Body of pancreas (tissue), 4 donors: Measurements from ENCODE around the gene DCAF10.

Experiments used
- POLR2A ChIP-seq, 3 donors: fragments of 450-650 bp; IDR thresholded peaks; one replicate each; pipeline ENCODE4 v1.6.1; 2016; ENCODE audit warnings: antibody characterized with exemption in 3 of 3, mild to moderate bottlenecking in 2 of 3
- TF ChIP-seq, protein P1 (sequence below), 7 experiments: fragments of 450-650 bp in 4 of 7; fragments of 200-600 bp in 3 of 7; sonication (generic) in 3 of 7; IDR thresholded peaks; one replicate each; pipeline ENCODE4 v1.5.1; 2016 to 2019; ENCODE audit warnings: antibody characterized with exemption in 7 of 7

DNA sequence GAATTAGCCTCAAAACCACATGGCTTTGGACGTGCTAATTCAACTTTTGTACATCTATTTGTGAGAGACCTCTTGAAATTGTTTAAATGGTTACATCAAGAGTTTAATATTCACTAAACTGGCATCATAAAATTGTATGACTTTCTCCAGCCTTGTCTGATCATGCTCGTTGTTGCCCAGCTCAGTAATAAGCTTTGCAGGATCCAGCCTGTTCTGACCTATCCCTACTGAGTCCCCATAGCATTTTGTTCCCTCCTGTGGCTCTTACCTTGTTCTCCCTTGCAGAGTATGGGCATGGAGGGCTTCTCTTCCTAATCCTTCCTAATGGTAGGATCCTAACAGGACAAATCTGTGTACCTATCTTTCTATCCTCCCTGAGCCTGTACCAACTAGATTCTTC, 22.1 kb upstream of the DCAF10 start:
- TF ChIP-seq POLR2A (IDR thresholded peaks at IDR 0.05) = no peak
- TF ChIP-seq, protein P1, sequence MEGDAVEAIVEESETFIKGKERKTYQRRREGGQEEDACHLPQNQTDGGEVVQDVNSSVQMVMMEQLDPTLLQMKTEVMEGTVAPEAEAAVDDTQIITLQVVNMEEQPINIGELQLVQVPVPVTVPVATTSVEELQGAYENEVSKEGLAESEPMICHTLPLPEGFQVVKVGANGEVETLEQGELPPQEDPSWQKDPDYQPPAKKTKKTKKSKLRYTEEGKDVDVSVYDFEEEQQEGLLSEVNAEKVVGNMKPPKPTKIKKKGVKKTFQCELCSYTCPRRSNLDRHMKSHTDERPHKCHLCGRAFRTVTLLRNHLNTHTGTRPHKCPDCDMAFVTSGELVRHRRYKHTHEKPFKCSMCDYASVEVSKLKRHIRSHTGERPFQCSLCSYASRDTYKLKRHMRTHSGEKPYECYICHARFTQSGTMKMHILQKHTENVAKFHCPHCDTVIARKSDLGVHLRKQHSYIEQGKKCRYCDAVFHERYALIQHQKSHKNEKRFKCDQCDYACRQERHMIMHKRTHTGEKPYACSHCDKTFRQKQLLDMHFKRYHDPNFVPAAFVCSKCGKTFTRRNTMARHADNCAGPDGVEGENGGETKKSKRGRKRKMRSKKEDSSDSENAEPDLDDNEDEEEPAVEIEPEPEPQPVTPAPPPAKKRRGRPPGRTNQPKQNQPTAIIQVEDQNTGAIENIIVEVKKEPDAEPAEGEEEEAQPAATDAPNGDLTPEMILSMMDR (IDR thresholded peaks at IDR 0.05) = no peak
